NCI-H226 (cell line): ENCODE measurements around the gene PLD5.
"Not testable (repeated sequence)": the region's sequence is repeated elsewhere in the genome, so short reads cannot be mapped to it uniquely, and the experiment has no call there.

Experiments used
- DNase-seq: peaks from one replicate; pipeline ENCODE4 v3.0.0-alpha.2; 2015

PLD5 gene

GRCh38 chr1:242139442-242139841 lies 385.1 kb downstream of the PLD5 start:
- no peak for DNase-seq

DNA sequence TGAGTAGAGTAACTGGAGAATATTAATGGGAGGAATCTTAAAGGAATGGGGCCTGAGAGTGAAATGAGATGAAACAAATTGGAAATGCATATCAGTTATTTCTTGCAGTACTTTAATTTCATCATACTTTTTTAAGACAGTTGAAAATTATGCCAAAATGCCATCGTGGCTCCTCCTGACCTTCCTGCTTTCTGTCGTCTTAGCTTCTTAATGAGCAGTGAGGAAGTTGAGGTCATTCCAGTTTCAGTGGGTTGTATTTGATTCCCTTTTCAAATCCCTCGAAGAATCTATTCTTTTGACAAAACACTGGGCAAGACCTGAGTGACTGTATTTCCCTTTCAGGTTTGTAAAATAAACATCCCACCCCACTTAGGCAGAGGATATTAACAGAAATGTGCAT lies 390.7 kb downstream of the PLD5 start:
- DNase-seq: no peak

- no peak for DNase-seq
These were observed 391.1 kb downstream of the PLD5 start for GRCh38 chr1:242133351-242133750.

DNA sequence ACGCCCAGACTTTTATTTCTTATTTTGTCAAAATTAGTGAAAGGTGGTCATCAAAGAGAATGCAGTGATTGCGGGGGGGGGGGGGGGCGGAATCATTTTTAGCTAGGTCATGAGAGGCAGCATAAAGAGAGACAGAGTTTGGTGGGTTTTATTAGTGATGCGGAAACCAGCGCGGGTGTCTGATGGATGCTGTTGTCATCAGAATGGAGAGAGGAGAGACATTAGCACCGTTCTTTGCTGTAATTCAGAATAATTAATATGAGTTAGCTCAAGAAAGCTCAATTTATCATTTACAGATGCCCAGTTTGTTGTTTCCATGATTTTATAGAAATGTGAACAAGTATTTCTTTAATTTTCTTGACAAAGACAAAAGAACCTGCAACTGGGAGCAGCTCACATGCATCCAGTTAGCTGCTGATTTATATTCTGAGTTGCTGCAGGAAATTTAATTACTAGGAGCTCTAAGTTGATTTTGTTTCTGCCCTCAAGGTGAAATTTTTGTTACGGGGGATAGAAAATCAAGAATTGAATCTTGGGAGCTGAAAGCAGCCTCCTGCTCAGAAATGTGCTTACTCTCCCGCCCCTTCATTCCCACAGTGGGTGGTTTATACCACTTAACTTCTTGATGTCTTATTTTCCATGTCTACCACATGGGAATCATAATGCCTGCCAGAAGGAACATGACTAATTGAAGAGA lies 392.2 kb downstream of the PLD5 start:
- no peak for DNase-seq

DNA sequence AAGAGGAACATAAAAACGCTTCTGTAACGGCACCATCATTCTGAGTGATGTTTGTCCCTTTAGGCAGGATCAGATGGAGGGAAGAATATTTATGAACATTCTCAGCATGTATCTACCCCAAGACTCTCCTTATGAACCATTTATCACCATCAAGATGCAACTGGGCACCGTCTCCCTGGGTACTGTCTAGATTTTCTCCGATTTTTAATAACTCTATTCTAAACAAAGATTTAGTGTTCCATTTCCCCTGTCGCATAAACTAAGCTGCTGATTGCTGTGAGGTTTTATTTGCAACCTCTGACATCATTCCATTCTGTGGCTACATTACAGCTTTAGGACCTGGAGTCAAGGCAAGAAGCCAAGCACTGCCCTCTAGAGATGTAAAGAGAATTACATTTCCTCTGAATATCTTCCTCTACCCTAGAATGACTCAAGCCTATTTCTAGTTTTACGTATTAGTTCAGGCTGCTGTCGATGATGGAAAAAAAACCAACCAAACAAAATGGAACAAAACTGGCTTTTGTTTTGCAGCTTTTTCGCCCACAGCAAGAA lies 395.5 kb downstream of the PLD5 start:
- no peak for DNase-seq

DNA sequence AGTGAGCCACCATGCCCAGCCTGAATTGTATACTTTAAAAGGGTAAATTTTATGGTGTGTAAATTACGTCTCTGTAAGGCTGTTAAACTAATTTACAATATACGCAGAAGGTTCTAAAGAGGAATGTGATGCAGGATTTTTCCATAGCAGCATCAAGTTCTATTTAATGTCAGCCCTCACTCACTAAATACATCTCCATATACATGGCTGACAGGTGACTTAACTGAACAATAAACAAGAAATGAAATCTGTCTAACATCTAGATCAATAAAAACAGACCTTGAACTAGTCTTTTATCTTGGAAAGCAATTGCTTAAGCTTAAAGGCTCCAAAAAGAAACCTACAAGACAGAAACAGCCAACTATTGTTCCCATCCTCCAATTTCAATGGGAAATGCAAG lies 404.1 kb downstream of the PLD5 start:
- DNase-seq: no peak

DNA sequence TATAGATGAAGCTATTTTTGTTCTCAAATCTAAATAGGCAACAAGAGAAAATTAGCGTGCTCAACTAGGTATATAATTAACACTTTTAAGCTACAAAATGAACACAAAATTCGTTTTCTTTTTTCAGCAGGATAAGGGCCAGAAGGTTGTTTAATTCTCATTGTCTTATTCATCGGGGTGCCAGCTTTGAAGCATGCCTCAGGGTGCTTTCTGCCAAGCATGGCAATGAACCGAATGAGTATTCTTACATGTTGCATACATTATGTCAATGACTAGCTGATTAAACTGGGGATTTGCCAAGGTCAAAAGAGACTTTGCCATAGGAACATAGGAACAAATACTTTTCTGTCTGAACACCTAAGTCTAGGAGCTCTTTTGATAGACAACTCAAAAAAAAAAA lies 423.6 kb downstream of the PLD5 start:
- no peak for DNase-seq

- not testable (repeated sequence) for DNase-seq
These were observed 427.2 kb downstream of the PLD5 start for GRCh38 chr1:242097283-242097682.

GRCh38 chr1:242093116-242093515 lies 431.4 kb downstream of the PLD5 start:
- DNase-seq: no peak

- no peak for DNase-seq
These were observed 434.6 kb downstream of the PLD5 start for GRCh38 chr1:242089911-242090310.

DNA sequence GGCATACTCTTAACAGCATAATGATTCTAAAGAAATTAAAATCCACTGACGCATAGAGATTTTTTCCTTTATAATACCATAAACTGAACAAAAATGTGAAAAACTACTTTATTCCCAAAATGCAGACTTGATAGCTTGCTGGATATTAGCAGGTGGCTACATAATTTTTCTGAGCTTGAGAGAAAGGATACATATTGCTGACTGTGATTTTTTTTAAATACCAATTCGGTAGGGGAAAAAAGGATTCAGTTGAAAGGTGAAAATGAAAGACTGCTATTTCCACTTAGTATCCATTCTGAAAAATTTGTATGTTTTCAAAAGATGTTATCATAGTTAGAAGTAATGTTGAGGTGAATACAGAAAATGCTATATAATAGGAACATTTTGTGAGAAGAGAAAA lies 435.6 kb downstream of the PLD5 start:
- DNase-seq: no peak

DNA sequence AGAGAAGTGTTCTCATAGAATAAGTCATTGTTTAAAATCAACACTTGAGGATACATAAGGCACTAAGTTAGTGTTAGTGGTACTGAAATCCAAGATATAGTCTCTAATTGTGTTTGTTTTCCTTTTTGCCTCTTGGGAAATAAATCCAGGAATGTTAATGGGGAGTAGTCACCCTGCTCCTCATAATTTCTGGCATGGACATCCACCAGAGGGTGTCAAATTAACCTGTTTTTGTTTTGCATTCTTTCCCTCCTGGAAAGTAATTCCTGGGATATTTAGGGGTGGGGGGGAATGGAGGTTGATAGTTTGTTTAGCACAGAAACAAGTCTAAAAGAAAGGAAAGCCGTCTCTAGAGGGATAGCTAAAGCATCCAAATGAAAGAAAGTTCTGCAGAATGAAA lies 437.8 kb downstream of the PLD5 start:
- no peak for DNase-seq

DNA sequence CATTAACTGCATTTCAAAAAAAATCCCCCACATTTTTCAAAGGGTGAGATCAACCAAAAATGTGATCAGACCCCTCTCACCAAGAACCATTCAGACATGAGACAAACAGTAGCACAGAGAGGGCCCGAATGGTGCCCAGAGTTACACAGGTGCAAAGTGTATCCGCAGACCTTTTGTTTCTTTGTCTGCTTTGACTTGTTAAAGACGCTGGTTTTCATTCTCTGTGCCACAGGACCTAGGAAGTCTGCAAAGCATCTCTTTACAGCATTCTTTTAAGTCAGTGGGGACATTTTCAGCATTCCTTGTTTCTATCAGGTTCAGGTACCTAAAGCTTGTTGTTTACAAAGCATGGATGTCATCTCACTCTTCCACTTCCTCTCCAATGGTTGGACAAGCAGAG lies 438.4 kb downstream of the PLD5 start:
- no peak for DNase-seq

GRCh38 chr1:242083742-242084141 lies 440.8 kb downstream of the PLD5 start:
- DNase-seq: no peak

- no peak for DNase-seq
These were observed 443.1 kb downstream of the PLD5 start for GRCh38 chr1:242081446-242081845.

DNA sequence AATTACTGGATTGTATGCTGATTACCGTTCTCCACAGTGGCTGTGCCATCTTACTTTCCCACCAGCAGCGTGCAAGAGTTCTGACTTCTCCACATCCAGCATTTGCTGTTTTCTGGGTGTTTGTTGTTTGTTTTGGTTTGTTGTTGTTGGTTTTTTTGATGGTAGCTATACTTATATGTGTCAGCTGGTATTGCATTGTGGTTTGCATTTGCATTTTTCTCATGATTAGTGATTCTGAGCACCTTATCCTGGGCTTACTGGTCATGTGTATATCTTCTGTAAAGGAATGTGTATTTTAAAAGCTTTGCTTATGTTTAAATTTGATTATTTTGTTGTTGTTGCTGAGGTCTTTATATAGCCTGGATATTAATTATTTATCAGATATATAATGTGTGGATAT lies 458.7 kb downstream of the PLD5 start:
- DNase-seq: no peak

GRCh38 chr1:242062271-242062670 lies 462.2 kb downstream of the PLD5 start:
- no peak for DNase-seq

GRCh38 chr1:242059976-242060375 lies 464.5 kb downstream of the PLD5 start:
- DNase-seq: no peak

GRCh38 chr1:242058582-242058981 lies 465.9 kb downstream of the PLD5 start:
- not testable (repeated sequence) for DNase-seq

DNA sequence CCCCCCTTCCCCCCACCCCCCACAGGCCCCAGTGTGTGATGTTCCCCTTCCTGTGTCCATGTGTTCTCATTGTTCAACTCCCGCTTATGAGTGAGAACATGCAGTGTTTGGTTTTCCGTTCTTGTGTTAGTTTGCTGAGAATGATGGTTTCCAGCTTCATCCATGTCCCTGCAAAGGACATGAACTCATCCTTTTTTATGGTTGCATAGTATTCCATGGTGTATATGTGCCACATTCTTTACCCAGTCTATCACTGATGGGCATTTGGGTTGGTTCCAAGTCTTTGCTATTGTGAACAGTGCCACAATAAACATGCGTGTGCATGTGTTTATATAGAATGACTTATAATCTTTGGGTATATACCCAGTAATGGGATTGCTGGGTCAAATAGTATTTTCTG lies 466.3 kb downstream of the PLD5 start:
- not testable (repeated sequence) for DNase-seq

GRCh38 chr1:242057745-242058115 lies 466.8 kb downstream of the PLD5 start:
- DNase-seq: no peak

GRCh38 chr1:242056988-242057744 lies 467.3 kb downstream of the PLD5 start:
- DNase-seq: no peak

GRCh38 chr1:242055749-242056320 lies 468.7 kb downstream of the PLD5 start:
- no peak for DNase-seq

- DNase-seq: no peak
These were observed 481.3 kb downstream of the PLD5 start for GRCh38 chr1:242043165-242043564.
